Cardiac fibroblast (primary cell): Measurements from ENCODE around the gene OSBPL8.

Experiments used
- DNase-seq, 2 donors: peaks; one replicate each; pipeline versions ENCODE4 v3.0.0 to v3.0.0-alpha.2; 2010; ENCODE audit warnings: low read depth in 2 of 2
- H3K4me3 ChIP-seq, 2 donors: replicated peaks in 1 of 2; 1 replicate in 1 of 2; 2 replicates in 1 of 2; pipeline ENCODE4 v1.5.1; 2011; ENCODE audit warnings: low read depth in 2 of 2, low read length in 2 of 2, mild to moderate bottlenecking in 2 of 2, moderate library complexity in 1 of 2
- TF ChIP-seq, protein P1 (sequence below): IDR thresholded peaks from one replicate; pipeline ENCODE4 v1.5.1; 2011; ENCODE audit warnings: low read depth, mild to moderate bottlenecking, low read length, inconsistent platforms

OSBPL8 gene

DNA sequence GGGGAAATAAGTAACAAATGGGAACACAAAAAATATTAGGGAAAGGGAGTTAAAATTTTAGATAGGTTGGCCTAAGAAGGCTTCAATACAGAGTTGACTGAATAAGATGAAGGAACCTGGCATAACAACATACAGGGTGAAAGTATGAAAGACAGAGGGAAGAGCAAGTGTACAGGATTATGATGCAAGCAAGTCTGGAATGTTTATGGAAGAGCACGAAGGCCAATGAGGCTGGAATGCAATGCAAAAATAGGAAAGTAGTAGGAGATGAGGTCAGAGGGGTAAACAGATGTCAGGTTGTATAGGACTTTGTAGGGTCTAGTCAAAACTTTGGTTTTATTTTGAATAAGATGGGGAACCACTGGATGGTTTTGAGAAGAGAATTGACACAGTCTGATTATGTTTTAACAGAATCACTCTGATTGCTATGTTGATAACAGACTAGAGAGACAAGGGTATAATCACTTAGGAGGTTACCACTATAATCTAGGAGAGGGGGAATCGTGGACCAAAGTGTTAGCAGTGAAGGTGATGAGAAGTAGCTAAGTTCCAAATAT lies 96.8 kb downstream of the OSBPL8 start:
- no peak overlapping the region for H3K4me3 ChIP-seq
- DNase-seq, result no peak
- TF ChIP-seq, protein P1, sequence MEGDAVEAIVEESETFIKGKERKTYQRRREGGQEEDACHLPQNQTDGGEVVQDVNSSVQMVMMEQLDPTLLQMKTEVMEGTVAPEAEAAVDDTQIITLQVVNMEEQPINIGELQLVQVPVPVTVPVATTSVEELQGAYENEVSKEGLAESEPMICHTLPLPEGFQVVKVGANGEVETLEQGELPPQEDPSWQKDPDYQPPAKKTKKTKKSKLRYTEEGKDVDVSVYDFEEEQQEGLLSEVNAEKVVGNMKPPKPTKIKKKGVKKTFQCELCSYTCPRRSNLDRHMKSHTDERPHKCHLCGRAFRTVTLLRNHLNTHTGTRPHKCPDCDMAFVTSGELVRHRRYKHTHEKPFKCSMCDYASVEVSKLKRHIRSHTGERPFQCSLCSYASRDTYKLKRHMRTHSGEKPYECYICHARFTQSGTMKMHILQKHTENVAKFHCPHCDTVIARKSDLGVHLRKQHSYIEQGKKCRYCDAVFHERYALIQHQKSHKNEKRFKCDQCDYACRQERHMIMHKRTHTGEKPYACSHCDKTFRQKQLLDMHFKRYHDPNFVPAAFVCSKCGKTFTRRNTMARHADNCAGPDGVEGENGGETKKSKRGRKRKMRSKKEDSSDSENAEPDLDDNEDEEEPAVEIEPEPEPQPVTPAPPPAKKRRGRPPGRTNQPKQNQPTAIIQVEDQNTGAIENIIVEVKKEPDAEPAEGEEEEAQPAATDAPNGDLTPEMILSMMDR, result no peak

DNA sequence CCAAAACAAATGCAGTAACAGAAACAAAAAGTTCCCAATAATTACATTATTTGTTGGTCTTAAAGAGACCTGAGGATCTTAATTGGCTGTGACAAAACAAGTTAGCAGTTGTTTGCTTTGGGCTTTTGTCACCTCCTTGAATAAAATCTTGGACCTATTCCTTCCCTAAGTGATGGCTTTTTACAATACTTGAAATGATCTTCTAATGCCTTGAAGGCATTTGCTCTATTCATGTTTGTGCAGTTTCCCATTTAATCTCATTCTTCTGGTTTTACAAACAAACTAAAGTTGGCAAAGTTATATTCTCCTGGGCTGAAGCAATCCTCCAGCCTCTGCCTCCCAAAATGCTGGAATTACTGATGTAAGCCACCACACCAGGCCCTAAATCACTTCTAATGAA lies 98.8 kb downstream of the OSBPL8 start:
- TF ChIP-seq, protein P1, result no peak
- no peak for DNase-seq
- H3K4me3 ChIP-seq, result no peak overlapping the region

DNA sequence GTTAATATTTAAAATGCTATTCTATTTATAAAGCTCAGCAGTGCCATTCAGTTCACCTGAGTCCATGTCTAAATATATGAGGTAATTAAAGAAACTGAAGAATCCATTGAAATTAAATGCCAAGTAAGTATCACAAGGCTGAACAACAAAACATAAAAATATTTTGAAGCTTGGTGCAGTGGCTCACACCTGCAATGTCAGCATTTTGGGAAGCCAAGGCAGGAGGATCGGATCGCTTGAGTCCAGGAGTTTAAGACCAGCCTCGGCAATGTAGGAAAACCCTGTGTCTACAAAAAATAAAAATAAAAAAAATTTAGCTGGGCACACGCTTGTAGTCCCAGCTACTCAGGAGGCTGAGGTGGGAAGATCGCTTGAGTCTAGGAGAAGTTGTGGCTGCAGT lies 101.8 kb downstream of the OSBPL8 start:
- no peak for DNase-seq
- TF ChIP-seq, protein P1, result no peak
- no peak overlapping the region for H3K4me3 ChIP-seq

DNA sequence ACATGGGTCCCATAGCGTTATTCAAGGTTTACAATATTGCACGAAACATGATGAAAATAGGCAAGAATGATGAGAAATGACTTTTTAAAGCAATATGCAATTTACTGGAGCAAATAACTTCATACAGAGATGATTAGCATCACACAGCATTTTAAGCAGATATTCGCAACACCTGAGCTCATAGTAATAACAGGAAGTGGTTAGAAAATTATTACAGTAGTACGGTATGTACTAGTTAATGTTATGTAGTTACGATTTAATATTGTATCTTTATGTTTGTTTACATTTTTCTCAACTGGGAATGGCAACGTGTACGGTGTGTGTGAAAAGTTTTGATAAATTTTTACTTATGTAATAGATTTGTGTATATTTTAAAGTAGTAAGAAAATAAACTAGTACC lies 102.6 kb downstream of the OSBPL8 start:
- DNase-seq, result peak in 1 of 2 donors; percentile 28
- no peak overlapping the region for H3K4me3 ChIP-seq
- TF ChIP-seq, protein P1, result no peak

DNA sequence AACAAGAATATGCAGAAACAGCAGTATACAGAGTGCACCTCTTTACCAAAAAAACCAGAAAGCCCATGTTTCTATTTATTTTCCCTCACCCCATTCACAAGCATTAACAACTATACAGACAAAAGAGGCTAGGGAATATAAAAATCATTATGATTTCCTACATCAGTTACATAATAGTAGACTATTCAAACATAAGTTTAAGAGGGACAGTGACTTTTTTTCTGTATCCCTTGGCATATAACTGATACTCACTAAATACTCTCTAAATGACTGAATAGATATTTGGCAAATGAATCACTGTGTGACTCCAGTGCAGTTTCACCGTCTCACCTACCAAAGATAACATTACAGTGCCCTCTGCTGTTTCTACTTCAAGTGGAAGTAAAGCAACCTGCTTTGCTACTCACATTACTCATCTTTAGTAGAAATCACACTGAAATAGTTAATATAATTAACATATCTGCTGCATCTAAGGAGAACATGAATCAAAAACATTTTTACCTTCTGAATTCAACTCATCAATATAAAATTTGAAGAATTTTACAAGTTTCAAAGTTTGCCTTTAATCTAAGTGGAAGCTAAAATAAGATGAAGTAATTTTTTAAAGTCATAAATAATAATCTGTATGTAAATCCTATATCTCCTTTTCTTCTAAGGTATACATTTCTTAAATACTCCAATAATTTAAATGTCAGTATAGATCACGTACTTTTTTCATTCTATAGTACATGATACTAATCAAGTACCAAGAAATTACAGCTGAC lies 103.8 kb downstream of the OSBPL8 start:
- TF ChIP-seq, protein P1, result peak; percentile 53
- H3K4me3 ChIP-seq, result no peak overlapping the region
- DNase-seq, result peak; percentile 85 to 96

DNA sequence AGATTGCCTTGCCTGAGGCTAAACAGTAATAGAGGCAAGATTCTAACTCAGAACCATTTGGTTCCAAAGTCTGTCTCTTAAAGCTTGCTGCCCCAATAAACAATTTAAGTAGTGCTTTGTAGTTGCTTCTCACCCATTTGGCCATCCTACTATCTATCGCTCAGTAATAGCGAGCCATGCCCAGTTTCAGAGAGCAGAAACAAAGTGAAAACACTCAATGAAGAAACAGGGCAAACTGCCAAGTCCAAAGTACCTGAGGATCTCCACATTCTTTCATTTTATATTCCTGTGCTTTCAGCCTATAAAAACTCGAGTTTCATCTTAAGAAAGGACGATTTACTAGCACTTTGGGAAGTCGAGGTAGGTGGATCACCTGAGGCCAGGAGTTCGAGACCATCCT lies 108.0 kb downstream of the OSBPL8 start:
- no peak overlapping the region for H3K4me3 ChIP-seq
- TF ChIP-seq, protein P1, result no peak
- no peak for DNase-seq
